Measurements from ENCODE around the gene MPO.

The MPO gene

DNA sequence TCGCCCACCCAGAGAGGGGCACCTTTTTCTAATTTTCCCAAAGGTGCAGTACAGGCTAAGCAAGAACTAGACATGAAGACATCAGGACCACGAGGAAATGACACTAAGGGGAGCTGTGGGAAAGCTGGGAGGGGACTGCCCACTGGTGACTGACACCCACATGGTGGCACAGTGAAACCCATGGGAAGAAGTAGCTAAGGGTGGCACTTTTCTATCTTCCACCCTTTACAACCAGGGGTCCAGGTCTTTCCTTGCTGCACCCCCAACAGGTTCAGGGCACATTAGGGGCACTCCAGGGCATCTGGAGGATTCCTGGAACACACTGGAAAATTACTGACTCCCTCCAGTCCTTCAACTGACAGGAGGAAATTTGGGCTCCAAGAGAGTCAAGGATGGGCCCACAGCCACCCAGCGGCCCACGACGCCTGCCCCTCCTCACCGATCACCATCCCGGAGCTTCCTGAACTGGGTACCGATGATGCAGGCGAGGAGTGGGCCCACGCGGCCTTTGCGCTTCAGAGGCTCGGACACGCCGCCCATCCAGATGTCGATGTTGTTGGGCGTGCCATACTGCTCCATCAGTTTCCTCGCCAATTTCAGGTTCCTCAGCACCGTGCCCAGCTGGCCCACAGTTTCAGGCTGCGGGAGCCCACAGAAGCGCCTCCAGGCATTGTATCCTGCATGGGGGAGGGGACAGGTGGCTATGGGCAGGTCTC lies 9.4 kb downstream of the MPO start:
- TF ChIP-seq, protein P1, sequence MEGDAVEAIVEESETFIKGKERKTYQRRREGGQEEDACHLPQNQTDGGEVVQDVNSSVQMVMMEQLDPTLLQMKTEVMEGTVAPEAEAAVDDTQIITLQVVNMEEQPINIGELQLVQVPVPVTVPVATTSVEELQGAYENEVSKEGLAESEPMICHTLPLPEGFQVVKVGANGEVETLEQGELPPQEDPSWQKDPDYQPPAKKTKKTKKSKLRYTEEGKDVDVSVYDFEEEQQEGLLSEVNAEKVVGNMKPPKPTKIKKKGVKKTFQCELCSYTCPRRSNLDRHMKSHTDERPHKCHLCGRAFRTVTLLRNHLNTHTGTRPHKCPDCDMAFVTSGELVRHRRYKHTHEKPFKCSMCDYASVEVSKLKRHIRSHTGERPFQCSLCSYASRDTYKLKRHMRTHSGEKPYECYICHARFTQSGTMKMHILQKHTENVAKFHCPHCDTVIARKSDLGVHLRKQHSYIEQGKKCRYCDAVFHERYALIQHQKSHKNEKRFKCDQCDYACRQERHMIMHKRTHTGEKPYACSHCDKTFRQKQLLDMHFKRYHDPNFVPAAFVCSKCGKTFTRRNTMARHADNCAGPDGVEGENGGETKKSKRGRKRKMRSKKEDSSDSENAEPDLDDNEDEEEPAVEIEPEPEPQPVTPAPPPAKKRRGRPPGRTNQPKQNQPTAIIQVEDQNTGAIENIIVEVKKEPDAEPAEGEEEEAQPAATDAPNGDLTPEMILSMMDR (IDR thresholded peaks at IDR 0.05; ENCODE audit: control insufficient read depth, insufficient read depth, low read depth, low read length, missing control alignments) = no peak
- no peak overlapping the region for H3K4me3 ChIP-seq (ENCODE audit: control insufficient read depth, low read depth, low read length)
- no peak for DNase-seq (ENCODE audit: low read depth)

DNA sequence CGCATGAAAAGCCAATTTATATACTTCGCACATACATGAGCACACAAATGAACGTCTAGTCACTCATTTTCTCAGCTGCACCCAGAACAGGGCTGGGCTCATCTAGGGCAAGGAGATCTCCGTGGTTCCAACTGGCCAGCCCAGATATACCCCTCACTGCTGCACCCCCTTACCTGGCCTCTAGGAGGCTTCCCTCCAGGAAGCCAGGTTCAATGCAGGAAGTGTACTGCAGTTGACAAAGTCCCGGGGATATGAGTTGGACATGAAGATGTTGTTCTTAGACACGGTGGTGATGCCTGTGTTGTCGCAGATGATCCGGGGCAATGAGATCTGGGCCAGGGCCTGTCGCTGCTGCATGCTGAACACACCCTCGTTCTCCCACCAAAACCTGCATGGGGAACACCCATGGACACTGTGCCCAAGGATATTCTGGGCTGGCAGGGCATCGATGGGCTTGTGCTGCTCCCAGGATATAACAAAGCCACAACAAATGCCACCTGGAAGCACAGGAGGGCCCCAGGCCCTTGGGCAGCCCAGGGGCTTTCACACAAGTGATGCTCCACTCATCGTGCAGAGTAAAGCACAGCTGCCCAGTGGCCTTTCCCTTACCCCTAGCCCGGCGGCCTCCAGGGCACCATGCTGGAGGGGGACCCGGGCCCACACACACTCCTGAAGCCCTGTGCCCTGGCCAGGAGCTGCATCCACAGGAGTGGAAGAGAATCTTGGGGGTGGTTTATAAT lies 10.1 kb downstream of the MPO start:
- no peak for DNase-seq (ENCODE audit: low read depth)
- TF ChIP-seq, protein P1 (IDR thresholded peaks at IDR 0.05; ENCODE audit: control insufficient read depth, insufficient read depth, low read depth, low read length, missing control alignments) = no peak
- no peak overlapping the region for H3K4me3 ChIP-seq (ENCODE audit: control insufficient read depth, low read depth, low read length)

DNA sequence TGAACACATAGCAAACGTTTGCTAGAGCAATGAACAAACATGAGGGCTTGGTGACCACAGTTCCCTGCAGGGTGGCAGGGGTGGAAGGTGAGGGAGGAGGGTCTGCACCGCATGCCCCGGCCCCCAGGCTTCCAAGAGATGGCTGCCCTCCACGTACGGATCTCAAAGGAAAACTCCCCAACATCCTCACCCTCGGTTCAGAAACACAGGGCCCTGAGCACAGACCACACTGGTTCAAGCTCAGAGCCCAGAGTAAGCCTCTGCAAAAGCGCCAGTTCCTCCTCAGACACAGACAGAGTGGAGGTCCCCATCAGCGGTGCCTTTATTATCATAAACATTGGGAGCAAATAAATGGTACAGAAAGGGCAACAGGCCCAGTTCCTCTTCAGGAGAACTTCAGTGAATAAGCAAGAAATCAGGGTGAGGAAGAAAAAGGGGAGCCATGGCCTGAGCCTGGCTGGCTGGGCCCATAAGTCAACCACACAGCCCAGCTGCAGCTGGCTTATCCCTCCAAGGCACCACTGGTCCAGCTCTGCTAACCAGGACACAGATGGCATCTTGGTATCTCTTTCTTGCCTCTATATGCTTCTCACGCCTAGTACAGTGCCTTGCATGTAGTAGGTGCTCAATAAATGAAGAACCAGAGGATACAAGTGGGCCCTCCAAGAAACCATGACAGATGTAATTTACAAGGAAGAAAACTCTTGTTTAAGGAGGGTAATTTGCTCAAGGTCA lies 11.0 kb downstream of the MPO start:
- TF ChIP-seq, protein P1 (IDR thresholded peaks at IDR 0.05; ENCODE audit: control insufficient read depth, insufficient read depth, low read depth, low read length, missing control alignments) = no peak
- no peak overlapping the region for H3K4me3 ChIP-seq (ENCODE audit: control insufficient read depth, low read depth, low read length)
- DNase-seq (ENCODE audit: low read depth) = no peak

DNA sequence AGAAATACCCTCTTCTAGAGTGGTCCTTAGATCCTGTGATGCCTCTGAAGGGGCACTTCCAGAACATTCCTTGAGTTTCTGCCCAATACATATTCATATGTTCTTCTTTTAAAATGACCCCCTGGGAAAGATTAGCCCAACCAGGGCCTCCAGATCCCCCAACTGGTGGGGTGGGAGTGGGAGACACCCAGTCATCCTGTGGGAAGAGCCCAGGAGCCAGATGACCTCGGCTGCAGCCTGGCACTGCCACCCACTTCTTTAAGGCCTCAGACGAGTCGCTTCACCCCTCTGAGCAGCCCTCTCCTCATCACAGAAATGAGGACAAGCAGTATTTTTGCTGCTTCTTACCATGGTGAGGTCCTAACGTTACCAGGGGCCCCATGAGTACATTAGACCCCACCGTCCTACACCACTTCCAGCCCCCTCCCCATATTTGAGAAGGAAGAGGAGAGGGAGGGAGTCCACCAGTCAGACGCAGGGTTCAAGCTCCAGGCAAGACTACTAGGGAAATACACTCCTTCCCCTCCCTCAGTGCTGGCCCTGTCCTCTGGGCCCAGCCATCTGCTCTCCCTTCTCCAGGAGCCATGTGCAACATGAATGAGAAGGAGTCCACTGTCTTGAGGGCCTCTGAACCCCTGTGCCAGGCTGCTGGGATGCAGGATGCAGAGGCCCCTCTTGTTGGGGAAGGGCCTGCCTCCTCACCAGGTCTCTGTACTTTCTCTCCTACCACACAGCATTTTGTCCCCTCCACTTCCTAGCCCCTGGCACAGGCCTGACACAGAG lies 11.8 kb downstream of the MPO start:
- no peak overlapping the region for H3K4me3 ChIP-seq (ENCODE audit: control insufficient read depth, low read depth, low read length)
- TF ChIP-seq, protein P1 (IDR thresholded peaks at IDR 0.05; ENCODE audit: control insufficient read depth, insufficient read depth, low read depth, low read length, missing control alignments) = no peak
- DNase-seq (ENCODE audit: low read depth) = no peak

DNA sequence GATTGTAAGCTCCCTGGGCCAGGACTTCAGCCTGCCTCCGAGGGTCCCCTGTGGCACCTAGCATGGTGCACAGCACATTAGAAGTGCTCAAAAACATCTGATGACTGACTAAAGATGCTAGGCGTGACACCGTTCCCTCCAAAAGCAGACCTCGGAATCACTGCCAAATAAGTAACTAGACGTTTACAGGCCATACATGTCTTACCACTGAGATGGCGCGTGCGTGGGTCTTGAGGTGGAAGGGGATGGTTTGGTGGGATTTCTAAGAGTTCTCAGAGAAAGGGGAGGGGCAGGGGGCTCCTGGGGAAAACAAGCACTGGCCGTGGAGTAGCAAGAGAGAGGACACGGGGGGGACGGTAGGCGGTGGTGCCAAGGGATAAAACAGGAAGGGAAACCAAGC lies 12.4 kb downstream of the MPO start:
- TF ChIP-seq, protein P1 (IDR thresholded peaks at IDR 0.05; ENCODE audit: control insufficient read depth, insufficient read depth, low read depth, low read length, missing control alignments) = no peak
- no peak for DNase-seq (ENCODE audit: low read depth)
- no peak overlapping the region for H3K4me3 ChIP-seq (ENCODE audit: control insufficient read depth, low read depth, low read length)
